GM19395 (cell line): ENCODE results near the gene PRKAG2.
A peak's percentile ranks its signal among the peaks of the same experiment; 100 is the strongest.
"Not testable (repeated sequence)": the region's sequence is repeated elsewhere in the genome, so short reads cannot be mapped to it uniquely, and the experiment has no call there.

Source experiments
- ATAC-seq: cut with Tn5 transposase; IDR thresholded peaks from one replicate; pipeline ENCODE4 v1.9.1; 2021; ENCODE audit warnings: mild to moderate bottlenecking, moderate library complexity; ENCODE audit not compliant: unreplicated experiment

PRKAG2 gene

DNA sequence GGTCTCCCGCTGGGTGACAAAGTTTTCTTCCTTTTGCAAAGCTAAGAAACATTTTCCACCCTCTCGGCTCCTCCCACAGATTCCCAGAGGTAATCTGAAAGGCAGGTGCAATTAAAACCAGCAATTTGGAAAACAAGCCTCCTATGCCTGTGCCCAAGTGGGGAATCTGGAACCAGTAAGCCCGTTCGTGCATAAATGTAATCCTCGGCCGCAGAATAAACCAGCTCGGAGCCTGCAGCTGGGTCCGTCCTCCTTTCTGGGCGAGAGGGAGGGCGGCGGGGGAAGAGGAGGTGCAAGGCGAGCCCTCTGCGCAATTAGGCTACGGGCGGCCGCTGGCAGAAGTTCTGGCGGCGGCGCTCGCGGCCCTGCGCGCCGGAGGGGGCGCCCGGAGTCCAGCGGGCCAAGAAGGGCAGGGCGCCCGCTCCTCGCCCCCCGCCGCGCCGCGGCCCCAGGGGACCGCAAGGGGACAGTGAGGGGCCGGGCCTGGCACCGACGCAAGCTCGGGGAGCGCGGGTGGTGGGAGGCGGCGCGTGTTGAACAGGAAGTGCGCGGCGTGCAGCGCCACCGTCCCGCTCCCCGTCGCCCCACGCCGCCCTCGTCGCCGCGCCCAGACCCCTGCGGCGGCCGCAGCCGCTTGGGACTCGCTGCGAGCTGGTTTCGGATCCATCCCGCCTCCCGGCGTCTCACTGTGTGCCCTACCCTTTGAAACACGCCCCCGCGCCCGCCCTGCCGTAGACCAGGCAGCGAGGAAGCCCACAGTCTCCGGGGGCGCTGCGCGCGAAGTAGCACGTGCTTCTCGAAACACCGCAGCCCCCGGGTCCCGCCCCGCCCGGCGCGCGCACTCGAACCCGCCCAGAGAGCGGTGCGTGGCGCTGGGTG, at the start of gene PRKAG2:
TSS of gene PRKAG2 (minus strand) at position 217 of the 879 bp plus-strand sequence. CDS start 495 bp downstream, outside the sequence.
- peak; percentile 59 for ATAC-seq

DNA sequence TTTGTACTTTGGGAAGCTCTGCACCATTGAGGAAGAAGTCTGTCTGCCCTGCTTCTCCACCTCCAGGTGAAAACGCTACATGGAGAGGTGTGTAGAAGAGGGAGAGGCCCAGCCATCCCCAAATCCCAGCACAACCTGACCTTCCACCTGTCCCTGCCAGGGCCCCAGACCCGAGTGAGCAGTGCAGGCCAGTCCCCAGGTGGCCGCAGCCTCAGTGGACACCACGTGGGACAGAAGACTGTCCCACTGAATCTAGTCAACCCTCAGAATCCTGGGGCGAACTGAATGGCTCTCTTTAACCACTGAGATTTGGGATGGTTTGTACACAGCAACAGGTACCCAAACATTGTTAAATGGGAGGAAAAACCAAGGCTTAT, 49.4 kb upstream of the PRKAG2 start:
- no peak for ATAC-seq

DNA sequence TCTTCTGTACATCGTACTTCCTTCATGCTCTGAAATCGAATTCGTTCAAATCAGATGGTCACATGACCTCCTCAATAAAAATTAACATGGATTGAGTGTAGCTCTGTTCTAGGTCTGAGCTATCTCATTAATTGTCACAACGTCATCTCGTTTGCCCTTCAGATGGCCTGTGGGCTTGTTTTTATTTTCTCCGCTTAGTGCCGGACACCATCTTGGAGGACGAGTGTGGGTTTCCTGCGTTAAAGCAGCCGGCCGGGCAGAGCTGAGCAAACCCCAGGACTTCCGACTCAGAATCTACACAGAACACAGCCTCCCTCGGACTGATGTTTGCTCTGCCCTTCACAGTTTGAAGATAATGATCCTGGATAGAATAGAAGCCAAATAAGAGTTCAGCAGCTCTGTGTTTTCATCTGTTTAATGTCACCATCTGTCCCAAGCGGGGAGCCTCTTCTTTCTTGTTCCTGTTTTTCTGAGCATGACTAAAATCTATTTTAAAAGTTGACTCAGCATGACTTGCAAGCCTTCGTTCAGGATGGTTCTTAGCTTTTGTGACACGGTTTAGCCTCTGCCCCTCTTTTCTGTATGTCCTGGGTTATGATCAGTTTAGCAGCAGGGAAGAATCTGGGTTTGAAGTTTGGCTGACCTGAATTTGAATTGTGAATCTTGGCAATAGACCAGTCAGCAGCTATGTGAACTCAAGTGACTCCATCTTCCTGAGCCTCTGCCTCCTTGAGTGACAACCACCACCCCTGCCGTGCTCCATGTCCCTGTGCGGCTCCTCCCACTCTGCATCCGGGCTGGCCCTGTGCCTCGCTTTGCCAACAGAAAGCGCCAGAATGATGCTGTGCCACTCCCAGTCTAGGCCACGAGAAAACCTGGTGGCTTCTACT, 48.8 kb upstream of the PRKAG2 start:
- ATAC-seq: peak; percentile 73

DNA sequence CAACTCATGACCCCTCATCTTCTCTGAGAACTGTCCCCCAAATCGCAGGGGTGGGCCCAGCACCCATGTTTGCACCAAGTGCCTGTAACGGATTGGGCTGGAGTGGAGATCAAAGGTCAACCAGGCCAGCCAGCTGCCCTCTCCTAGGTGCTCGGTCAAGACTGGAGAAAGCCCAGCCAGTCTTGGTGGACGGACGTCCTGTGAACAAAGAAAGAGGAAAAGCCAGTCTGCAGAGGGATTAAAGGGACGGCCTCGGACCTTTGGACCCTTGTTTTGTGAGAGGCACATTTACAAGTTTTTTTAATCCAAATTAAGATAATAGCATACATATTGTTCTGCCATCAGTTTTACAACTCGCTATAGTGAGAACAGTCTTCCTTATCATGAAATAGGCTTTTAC, 47.6 kb upstream of the PRKAG2 start:
- ATAC-seq: no peak

DNA sequence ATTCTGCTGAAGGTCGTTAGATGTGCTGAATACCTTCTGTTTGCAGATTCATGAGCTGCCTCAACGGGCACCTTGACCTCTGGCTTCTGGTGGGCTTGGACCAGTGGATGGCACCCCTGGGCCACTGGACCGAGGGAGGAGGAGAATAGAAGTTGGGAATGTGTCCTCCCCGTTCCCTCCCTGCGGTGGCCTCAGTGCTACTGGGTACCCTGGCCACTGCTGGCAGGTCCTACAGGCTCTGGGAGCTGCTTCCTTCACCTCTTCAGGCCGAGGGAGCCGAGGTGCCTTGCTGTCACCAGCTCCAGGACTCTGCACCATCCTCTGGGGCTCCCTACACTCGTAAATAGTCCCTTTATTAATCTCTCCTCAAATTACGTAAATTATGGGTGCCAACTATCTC, 47.1 kb upstream of the PRKAG2 start:
- no peak for ATAC-seq

DNA sequence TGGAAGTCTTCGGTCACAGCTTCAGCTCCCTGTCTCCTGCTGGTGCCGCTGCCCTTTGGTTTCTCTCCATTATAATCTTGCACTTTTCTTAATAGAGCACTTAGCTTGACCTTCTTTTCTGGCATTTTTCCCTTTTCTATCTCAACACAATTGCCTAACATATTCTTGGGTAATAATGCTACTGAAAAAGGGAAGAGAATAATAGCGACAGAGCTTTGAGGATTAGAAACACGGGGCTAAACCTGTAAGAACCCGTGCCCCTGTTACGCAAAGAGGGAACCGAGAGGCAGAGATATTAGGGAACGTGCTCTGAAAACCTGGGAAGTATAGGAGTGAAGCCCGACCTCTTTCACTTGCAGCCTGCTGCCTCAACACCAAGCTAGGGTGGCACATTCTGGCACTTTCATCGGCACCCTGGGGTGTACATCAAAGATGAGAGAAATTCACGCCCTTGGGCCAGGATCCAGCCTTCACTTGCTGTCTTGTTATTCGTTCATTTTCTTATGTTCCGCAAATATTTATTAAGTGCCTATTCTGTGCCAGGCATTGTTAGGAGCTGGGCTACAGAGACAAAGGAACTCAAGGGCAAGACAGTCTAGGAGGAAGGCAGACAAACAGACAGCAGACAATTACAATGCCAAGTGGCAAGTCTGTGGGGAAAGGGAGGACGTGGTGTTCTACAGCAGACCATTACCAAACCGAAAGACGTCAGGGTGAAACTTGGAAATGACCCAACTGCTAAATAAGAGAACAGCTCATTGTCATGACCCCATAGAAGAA, 46.4 kb upstream of the PRKAG2 start:
- no peak for ATAC-seq

DNA sequence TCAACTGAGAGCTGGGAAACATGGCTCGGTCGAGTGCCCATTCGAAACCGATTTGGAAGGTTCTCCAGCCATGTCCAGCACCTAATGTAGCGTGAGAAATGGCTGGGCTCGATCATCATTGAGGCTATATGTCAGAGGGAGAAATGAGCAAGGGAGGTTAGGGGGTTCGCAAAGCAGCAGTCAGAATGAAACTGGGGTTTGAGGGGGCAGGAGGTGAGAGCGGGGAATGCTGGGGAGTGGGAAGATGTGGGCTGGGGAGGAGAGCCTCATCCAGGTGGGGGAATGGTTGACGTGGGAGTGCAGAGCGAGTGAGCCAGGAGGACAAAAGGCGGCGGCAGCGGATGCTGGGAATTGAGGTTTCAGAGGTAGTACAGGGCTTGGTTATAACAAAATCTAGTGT, 44.5 kb upstream of the PRKAG2 start:
- no peak for ATAC-seq

DNA sequence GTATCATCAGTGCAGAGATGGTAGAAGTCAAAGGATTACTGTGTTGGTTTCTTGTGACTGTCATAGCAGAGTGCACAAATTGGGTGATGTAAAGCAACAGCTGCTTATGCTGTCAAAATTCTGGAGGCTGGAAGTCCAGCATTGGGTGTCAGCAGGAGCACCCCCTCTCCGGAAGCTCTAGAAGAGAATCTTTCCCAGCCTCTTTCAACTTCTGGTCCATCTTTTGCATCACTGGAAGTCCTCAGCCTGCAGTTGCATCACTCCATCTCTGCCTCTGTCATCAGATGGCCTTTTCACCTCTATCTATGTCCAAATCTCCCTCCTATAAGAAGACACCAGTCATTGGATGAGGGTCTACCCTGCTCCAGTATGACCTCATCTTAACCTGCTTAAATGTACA, 43.6 kb upstream of the PRKAG2 start:
- ATAC-seq: no peak

DNA sequence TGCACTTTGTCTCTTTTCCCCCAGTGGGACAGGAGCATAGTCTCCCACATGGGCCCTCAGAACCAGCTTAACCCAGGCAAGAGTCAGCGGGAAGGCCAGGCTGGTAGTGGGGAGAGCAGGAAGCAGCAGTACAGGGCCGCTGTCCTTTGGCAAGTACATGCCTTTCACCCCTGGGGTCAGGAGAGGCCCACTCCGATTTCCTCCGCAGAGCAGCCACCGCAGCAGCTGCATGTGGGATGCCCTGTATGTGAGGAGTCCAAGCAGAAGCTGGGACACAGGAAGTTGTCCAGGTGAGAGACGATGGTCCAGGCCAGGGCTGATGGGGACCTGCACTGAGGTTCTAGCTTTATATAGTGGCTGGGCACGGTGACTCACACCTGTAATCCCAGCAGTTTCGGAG, 42.7 kb upstream of the PRKAG2 start:
- ATAC-seq: no peak

DNA sequence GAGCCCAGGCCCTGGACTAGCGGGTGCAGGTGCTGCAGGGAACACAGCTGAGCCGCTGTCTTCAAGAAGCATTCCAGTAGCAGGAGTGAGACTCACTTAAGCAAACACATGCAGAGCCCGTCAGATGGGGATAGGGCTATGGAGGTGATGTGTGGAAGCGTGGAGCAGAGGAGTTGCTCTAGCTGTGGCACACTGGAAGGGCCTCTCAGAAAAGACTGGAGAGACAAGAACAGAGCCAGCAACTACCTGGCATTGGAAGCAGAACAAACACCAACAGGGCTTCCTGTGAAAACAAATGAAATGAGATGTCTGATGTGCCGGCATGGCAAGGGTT, 41.6 kb upstream of the PRKAG2 start:
- no peak for ATAC-seq

DNA sequence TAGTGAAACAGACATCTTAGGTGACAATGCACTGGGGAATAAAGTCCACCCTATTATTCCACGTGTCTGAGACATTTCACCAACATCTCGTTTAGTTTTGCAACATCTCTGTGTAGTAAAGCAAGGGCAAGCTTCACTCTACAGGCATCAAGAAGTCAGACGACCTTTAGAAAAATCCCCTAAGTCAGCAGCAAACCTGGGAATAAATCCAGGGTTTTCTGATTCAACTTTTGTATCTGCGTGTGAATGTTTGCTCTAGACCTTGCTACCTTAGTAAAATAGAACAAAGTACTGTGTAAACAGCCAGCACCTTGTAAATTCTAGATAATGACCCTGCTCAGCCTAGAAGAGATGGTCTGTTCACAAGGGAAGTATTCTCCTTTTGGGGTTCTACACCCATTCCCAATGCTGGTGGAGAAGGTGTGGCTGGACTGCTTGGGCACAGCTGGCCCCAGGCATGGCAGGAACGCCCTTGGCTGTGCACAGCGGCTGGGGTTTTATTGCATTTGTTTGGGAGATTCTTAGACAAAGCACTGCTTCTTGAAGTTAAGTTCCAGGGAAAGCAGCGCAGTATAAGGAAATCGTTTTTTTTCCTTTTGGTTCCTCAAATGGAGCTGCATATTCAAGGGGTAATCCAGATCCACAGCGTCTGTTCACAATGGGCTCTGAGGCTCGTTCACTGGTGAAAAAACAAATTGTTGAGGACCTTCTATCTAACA, 41.0 kb upstream of the PRKAG2 start:
- no peak for ATAC-seq

DNA sequence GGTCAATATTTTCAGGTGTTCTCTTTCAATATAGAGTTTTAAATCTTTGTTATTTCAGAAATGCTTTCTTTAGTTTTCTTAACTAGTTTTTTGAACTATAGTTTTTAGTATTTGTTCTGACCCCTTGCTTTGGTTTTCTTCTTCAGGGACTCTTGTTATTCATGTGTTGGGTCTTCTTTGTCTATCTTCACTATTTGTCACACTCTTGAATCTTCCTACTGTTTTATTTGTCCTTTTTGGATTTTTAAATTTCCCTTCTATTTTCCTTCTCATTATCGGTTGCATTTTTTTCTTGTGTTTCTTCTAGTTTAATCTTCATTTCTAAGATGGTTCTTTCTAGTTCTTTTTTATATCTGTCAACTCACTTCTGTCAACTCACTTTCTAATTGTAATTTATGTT, 37.1 kb upstream of the PRKAG2 start:
- no peak for ATAC-seq

DNA sequence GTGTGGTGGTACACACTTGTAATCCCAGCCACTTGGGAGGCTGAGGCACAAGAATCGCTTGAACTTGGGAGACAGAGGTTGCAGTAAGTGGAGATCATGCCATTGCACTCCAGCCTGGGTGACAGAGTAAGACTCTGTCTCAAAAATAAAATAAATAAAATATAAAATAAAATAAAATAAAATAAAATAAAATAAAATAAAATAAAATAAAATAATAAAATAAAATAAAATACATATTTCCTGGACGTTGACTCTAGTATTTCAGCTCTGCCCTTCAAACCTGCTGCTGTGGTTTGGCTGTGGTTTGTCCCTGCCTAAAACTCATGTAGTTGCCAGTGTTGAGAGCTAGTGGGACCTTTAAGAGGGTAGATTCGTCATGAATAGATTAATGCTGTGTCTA, 33.7 kb upstream of the PRKAG2 start:
- not testable (repeated sequence) for ATAC-seq

DNA sequence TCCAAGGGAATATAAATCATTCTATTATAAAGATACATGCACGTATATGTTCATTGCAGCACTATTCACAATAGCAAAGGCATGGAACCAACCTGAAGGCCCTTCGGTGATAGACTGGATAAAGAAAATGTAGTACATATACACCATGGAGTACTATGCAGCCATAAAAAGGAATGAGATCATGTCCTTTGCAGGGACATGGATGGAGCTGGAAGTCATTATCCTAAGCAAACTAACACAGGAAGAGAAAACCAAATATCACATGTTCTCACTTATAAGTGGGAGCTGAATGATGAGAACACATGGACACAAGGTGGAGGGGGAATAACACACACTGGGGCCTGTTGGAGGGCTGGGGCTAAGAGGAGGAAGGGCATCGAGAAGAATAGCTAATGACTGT, 30.2 kb upstream of the PRKAG2 start:
- not testable (repeated sequence) for ATAC-seq

DNA sequence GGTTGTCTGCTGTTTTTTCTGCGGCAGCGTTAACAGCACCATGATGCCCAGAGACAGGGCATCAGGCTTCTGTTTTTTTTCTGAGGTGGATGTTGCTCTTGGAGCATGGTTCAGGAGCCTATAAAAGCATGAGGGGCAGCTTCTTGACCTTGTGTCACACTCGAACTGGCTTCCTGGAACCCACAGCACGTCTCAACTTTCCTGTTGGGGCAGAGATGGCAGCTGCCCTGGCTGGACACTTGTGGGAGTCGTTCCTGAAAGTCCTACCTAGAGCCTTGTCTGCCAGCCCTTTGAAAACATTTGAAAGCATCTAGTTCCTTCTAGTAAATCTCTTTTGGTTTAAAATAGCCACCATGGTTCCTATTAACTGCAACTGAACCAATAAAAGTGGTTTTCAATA, 28.9 kb upstream of the PRKAG2 start:
- no peak for ATAC-seq

DNA sequence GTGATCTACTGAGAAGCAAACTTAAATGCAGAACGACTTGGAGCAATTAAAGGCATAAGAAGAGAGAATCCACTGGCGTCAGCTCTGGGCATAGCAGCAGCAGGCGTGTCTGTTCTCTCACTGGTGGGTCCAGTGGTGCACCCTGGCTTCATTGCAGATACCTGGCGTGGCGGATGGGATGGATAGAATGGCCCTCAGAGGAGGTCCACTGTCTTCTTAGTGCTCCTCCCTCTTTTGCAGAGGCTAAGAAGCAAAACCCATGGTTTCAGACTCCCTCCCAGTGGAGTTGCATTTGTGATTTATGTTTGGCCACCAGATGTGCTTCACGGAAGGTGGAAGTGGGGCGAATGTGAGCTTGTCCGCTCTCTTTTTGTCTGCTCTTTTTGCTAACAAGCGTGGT, 28.4 kb upstream of the PRKAG2 start:
- no peak for ATAC-seq

DNA sequence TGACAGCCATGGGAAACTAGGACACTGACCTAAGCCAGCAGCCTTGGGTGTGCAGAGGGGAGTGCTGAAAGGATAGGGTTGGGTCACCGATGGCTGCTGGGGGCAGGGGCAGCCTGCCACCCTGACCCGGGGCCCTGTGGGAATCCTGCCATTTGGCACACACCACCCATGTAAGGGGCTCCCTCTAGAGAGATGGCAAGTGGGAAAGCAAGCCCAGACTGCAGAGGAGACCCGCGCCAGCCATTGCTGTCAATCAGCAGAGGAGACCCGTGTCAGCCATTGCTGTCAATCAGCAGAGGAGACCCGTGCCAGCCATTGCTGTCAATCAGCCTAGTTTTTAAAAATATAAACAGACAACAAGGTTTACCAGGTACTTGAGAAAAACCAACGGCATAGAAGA, 27.4 kb upstream of the PRKAG2 start:
- ATAC-seq: no peak

DNA sequence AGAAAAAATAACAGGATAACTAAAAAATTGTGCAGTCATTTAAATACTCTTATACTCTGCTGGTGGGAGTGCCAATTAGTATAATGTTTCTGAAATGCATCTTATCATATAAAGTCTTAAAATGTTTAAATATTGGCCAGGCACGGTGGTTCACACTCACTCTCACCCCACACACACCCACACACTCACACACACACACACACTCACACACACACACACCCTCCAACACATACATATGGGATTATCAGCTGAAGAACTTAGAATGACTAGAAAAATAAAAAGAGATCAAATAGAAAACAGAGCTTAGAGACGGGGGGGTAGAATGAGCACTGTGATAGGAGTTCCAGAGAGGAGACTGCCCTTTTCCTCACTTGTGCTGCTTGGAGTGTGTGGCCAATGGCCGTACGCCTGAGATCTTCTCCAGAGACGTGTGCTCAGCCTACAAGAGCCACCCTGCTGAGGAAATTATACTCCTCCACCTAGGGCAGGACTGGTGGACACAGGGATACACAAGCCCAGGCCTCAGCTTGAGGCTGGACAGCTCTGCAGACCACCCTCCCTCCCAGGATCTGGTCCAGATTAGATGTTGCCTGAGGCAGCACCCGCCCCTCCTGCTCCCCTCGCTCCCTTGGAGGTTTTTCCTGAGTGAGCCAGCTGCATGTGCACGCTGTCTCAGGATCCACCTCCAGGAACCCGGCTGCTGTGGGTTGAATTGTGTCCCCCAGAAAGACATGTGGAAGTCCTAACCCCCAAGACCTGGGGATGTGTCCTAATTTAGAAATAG, 26.5 kb upstream of the PRKAG2 start:
- ATAC-seq: no peak

DNA sequence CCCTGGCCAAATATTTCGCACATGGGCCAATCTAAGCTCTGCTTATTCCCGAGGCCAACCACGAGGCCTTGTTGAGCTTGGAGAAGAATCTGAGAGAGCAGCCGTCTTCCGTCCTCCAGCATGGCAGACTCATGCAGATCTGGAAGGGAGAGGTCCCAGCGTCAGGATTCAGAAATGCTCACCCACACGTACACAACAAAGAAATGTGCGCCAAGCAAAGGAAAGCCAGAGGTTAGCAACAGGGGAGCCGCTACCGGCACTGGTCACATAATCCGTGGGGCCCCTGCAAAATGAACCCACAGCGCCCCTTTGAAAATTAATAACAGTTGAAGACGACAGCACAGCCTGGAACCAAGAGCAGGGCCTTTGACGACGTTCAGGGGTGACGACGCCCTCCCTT, 25.4 kb upstream of the PRKAG2 start:
- ATAC-seq: no peak

DNA sequence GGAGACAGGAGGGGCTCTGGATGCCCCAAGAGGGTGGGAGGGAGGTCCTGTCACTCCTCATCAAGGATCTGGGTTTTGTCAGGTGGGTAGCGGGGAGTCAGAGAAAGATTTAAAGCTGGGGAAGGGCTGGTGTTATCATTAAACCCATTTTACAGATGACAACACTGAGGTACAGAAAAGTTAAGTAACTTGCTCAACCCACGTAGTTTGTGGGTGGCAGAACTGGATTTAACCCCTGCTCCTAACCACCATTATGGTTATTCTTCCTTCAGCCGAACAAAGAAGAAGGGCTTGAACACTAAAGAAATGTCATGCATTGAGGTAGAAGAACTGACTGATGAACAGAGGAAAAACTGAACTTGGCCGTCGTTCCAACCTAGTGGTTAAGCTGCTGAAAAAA, 24.9 kb upstream of the PRKAG2 start:
- no peak for ATAC-seq
